ENCODE measurements around the gene SLC7A5.
"Not testable (repeated sequence)": the region's sequence is repeated elsewhere in the genome, so short reads cannot be mapped to it uniquely, and the experiment has no call there.

Gene SLC7A5

GRCh38 chr16:87829988-87830672 lies 39.2 kb downstream of the SLC7A5 start:
- H3K4me3 ChIP-seq (replicated peaks; ENCODE audit: low read depth, low read length): no peak overlapping the region
- TF ChIP-seq CTCF (IDR thresholded peaks at IDR 0.05; ENCODE audit: low read length, missing control alignments): no peak
- no peak for DNase-seq (ENCODE audit: low read depth)

DNA sequence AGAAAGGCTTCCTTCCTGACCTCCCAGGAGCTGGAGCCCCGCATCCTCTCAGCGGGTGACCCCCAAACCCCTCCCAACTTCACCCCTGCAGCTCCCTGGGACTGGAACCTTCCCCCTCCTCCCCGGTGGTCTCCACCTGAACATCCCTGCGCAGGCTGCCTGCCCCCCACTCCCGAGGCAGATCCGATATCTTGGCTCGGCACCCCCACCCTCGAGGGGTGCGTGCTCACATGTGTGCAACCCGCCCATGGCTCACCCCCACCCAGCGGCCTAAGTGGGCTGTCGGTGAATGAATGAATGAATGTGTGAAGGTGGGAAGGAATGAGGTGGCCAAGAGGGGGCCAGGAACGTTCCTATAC lies 39.7 kb downstream of the SLC7A5 start:
- TF ChIP-seq CTCF (IDR thresholded peaks at IDR 0.05; ENCODE audit: low read length, missing control alignments): no peak
- DNase-seq (ENCODE audit: low read depth): no peak

GRCh38 chr16:87828907-87829621 lies 40.2 kb downstream of the SLC7A5 start:
- no peak for TF ChIP-seq CTCF (IDR thresholded peaks at IDR 0.05; ENCODE audit: low read length, missing control alignments)
- DNase-seq (ENCODE audit: low read depth): no peak
- no peak overlapping the region for H3K4me3 ChIP-seq (replicated peaks; ENCODE audit: low read depth, low read length)

More for the DNA sequence above, 39.7 kb downstream of the SLC7A5 start:
- H3K4me3 ChIP-seq (replicated peaks; ENCODE audit: low read depth, low read length): no peak overlapping the region

DNA sequence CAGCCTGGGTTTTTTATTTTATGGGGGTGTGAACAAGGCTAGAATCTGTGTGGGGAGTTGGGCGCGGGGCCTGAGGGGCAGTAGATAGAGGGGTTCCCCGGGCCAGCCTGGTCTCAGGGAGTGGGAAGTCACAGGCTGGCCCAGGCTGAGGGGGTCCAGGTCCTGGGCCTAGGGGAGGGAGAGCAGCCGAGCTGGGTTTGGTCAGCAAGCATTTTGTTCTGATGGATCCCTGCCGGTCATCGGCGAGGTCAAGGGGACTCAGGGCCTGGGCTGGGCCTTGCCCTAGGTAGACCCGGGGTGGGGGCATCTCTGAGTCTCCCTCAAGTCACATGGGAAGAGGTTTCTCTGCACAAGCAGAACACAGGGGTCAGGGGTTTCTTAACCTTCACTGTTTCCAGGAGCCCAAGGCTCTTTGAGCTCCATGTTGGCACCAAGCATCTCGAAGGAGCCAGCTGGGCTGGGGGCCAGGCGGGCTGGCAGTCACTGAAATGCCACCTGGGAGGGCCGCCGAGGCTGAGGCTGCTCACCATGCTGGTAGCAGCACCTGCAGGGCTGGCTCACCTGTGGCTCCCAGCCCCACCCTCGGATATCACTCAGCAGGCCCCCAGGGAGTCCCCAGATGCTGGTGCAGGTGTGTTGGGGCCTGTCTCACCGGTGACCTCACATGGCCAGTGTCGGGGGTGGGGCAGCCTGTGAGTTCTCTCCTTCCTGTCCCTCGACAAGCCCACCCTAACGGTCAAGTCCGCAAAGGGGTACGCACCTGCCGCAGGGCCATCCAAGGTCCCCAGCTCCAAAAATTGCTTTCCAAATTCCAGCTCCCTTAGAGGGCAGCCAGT lies 41.0 kb downstream of the SLC7A5 start:
- no peak for TF ChIP-seq CTCF (IDR thresholded peaks at IDR 0.05; ENCODE audit: low read length, missing control alignments)
- no peak for DNase-seq (ENCODE audit: low read depth)
- H3K4me3 ChIP-seq (replicated peaks; ENCODE audit: low read depth, low read length): no peak overlapping the region

DNA sequence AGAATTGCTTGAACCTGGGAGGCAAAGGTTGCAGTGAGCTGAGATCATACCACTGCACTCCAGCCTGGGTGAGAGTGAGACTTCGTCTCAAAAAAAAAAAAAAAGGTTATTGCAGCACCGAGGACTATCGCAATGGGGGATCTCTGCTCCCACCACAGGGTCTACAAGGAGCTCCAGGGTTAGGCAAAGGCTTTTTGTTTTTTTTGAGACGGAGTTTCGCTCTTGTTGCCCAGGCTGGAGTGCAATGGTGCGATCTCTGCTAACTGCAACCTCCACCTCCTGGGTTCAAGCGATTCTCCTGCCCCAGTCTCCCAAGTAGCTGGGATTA lies 41.8 kb downstream of the SLC7A5 start:
- H3K4me3 ChIP-seq (replicated peaks; ENCODE audit: low read depth, low read length); DNase-seq (ENCODE audit: low read depth): not testable (repeated sequence)

DNA sequence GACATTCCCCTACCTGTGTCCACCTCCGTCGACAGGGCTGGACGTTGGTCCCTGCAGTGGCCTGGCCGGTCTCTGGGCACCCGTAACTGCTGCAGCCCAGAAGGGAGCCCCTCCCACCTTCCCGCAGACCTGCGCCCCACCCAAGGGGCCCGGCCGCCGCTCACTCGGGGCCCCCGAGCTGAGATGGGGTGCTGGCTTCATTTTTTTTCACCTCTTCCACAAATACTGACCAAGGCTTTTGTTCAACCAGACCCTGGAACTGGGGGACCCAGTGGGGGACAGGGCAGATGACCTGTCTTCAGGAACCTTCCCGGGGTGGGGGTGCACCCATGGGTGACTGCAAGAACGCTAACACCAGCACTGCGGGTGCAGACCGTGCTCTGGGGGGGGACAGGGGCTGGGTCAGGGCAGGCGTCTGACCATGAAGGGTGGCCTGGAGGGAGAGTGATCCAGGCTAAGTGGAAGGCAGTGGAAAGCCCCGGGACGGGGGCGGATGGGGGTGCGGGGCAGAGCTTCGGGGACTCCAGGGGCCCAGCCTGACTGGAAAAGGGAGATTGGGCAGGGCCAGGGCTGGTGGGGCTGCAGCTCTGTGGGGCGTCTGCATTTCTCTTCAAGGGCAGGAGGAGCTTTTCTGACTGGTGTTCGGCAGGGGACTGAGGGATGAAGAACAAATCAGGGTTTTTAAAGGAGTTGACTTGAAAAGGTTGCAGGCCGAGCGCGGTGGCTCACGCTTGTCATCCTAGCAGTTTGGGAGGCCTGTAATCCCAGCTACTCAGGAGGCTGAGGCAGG lies 42.3 kb downstream of the SLC7A5 start:
- no peak overlapping the region for H3K4me3 ChIP-seq (replicated peaks; ENCODE audit: low read depth, low read length)
- no peak for DNase-seq (ENCODE audit: low read depth)
- no peak for TF ChIP-seq CTCF (IDR thresholded peaks at IDR 0.05; ENCODE audit: low read length, missing control alignments)

DNA sequence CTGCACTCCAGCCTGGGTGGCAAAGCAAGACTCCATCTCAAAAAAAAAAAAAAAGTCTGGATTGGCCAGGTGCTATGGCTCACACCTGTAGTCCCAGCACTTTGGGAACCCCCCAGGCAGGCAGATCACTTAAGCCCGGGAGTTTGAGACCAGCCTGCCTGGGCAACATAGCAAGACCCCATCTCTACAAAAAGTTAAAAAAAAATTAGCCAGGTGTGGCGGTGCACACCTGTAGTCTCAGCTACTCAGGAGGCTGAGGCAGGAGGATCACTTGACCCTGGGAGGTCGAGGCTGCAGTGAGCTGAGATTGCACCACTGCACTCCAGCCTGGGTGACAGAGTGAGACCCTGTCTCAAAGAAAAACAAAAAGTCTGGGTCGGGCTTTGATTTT lies 42.9 kb downstream of the SLC7A5 start:
- DNase-seq (ENCODE audit: low read depth); H3K4me3 ChIP-seq (replicated peaks; ENCODE audit: low read depth, low read length): not testable (repeated sequence)

- not testable (repeated sequence) for H3K4me3 ChIP-seq (replicated peaks; ENCODE audit: low read depth, low read length); DNase-seq (ENCODE audit: low read depth)
Observed at GRCh38 chr16:87825842-87826120, 43.5 kb downstream of the SLC7A5 start.

All from fibroblast of pulmonary artery (primary cell).